Heart left ventricle (tissue), 16 donors: Measurements from ENCODE around the gene LOXHD1. TPM values are rescaled to one million over a fixed set of nuclear protein-coding genes. Genes with fewer than 3 reads are reported as not detected.
A peak's percentile ranks its signal among the peaks of the same experiment; 100 is the strongest.

Source experiments
- ATAC-seq, 4 donors: fragments of 200-7000 bp; cut with Tn5 transposase; one replicate each; pipeline ENCODE4 v1.9.1; 2020 to 2022; ENCODE audit warnings: moderate library complexity in 4 of 4, mild to moderate bottlenecking in 3 of 4, moderate number of reproducible peaks in 1 of 4
- DNase-seq, 5 donors: peaks; one replicate each; pipeline ENCODE4 v3.0.0-alpha.2; 2020
- H3K27ac ChIP-seq, 12 donors: fragments of 200-600 bp; sonication (generic) in 4 of 12; one replicate each; pipeline versions ENCODE4 v1.5.0 to v1.8.0; 2016 to 2022; ENCODE audit warnings: mild to moderate bottlenecking in 2 of 12
- H3K27me3 ChIP-seq, 9 donors: fragments of 200-600 bp; sonication (generic) in 2 of 9; one replicate each; pipeline versions ENCODE4 v1.5.1 to v1.8.0; 2016 to 2022; ENCODE audit warnings: mild to moderate bottlenecking in 3 of 9
- H3K36me3 ChIP-seq, 9 donors: fragments of 200-600 bp; sonication (generic) in 2 of 9; one replicate each; pipeline versions ENCODE4 v1.5.0 to v1.8.0; 2018 to 2022; ENCODE audit warnings: mild to moderate bottlenecking in 2 of 9
- H3K4me1 ChIP-seq, 12 donors: fragments of 200-600 bp; sonication (generic) in 4 of 12; one replicate each; pipeline versions ENCODE4 v1.5.0 to v1.8.0; 2016 to 2022; ENCODE audit warnings: mild to moderate bottlenecking in 3 of 12
- H3K4me3 ChIP-seq, 12 donors: fragments of 200-600 bp; sonication (generic) in 4 of 12; one replicate each; pipeline versions ENCODE4 v1.5.0 to v1.8.0; 2017 to 2022; ENCODE audit warnings: mild to moderate bottlenecking in 9 of 12, moderate library complexity in 4 of 12
- H3K9me3 ChIP-seq, 12 donors: fragments of 200-600 bp; sonication (generic) in 4 of 12; one replicate each; pipeline versions ENCODE4 v1.5.0 to v1.8.0; 2016 to 2022; ENCODE audit warnings: mild to moderate bottlenecking in 1 of 12
- CTCF ChIP-seq, 12 donors: fragments of 200-600 bp; sonication (generic) in 4 of 12; IDR thresholded peaks; one replicate each; pipeline versions ENCODE4 v1.5.0 to v1.8.0; 2018 to 2022; ENCODE audit warnings: antibody characterized with exemption in 12 of 12, mild to moderate bottlenecking in 5 of 12
- POLR2A ChIP-seq, 2 donors: fragments of 450-650 bp; IDR thresholded peaks; one replicate each; pipeline ENCODE4 v1.6.1; 2017; ENCODE audit warnings: antibody characterized with exemption in 2 of 2, mild to moderate bottlenecking in 2 of 2, moderate library complexity in 2 of 2
- WGBS, 4 donors: extraction: QIAGEN DNeasy Blood & Tissue Kit in 2 of 4; methylation state at CpG; one replicate each; pipeline versions ENCODE4 v1.1.5 to v1.1.7; 2013 to 2018; 5-methylcytosine and 5-hydroxymethylcytosine counted together
- intact Hi-C, 10 donors: fragments of 100-400 bp; cut with DNase I; formaldehyde crosslinking; loops; one replicate each; pipeline versions ENCODE4 v1.11.1 to v1.14.2; 2022
- polyA plus RNA-seq, 2 donors: library from polyadenylated mRNA; stranded (reverse); fragments of 200-250 nt; gene quantifications; one replicate each; pipeline ENCODE4 v1.2.3, GENCODE V29; 2013
- total RNA-seq, 9 donors: library from RNA; depleted of rRNA in 2 of 9; stranded (reverse); fragments of >200 nt in 2 of 9; fragmentation: NEBNext Ultra II Directional in 3 of 9; extraction: Animal tissue kit (Norgen Biotek cat#: 25700) in 3 of 9; gene quantifications; one replicate each; pipeline versions ENCODE4 v1.1.0 to v1.2.4, GENCODE V29; 2016 to 2023
- donor health status: ischemic (EF 13 %, LVEDD 7.1; RV severe dilation, severe dysfunction).
- donor health status: healthy with polysubstance abuse.
- donor health status: DM: no; HTN: yes; CAD: no.
- donor health status: DM: no; HTN: no; CAD: no.
- donor health status: ischemic (EF 25% LVEDD 6.9; RV normal size, moderate dysfunction).
- donor health status: ischemic (EF 25% LVEDD 5.7; RV mildly dilated, moderate dysfunction).
- donor health status: healthy.
- donor health status: DM: yes; HTN: yes; CAD: no.
- donor health status: ischemic (EF 35%, LVEDD 5.7; RV mildly dilated, moderate dysfunction).
- donor health status: nonischemic (EF 11% LVEDD 7.7; RV severe dilation, severe dysfunction).
- donor health status: DM: yes; HTN: yes; CAD: no.
- donor health status: PGD.
- donor health status: ischemic (EF 29% LVEDD 5.4; RV normal size, mild dysfunction).
- donor health status: nonischemic (EF 23%, LVEDD 6.1; RV moderate dilation, normal function).

LOXHD1 gene
- total and polyA plus RNA-seq, 11 donors: 0.19 to 1.9 (median 0.54) TPM

GRCh38 chr18:46668135-46668534, 11.1 kb upstream of the LOXHD1 start:
- WGBS, 4 donors: 74 to 79% (median 78%) methylated on average over 11 of the region's 11 CpGs
- no peak for ATAC-seq
- DNase-seq: no peak

GRCh38 chr18:46663539-46663938, 6.5 kb upstream of the LOXHD1 start:
- H3K36me3 ChIP-seq: no peaks in the 10 kb centered on the region
- no peak overlapping the region for H3K4me3 ChIP-seq
- H3K27ac ChIP-seq: no peak overlapping the region
- no peak for ATAC-seq
- H3K4me1 ChIP-seq: no peaks in the 10 kb centered on the region
- DNase-seq: no peak
- peaks cover 0 to 5% (median 0%) of the 10 kb centered on the region in 9 donors for H3K27me3 ChIP-seq
- WGBS, 4 donors: 90 to 98% (median 95%) methylated on average over 1 of the region's 1 CpG
- intact Hi-C loops: loop anchor here in 1 of 10 donors (5.0 kb wide), 1 partner anchor 501 kb away; no protein-coding TSS in a partner anchor
- no peaks in the 10 kb centered on the region for H3K9me3 ChIP-seq
- TF ChIP-seq POLR2A (IDR thresholded peaks at IDR 0.05) (no peak), CTCF (IDR thresholded peaks at IDR 0.05) (no peak)

More at GRCh38 chr18:46668135-46668534, 11.1 kb upstream of the LOXHD1 start:
- no peaks in the 10 kb centered on the region for H3K9me3 ChIP-seq
- H3K4me3 ChIP-seq: no peak overlapping the region
- H3K4me1 ChIP-seq: no peaks in the 10 kb centered on the region
- no peaks in the 10 kb centered on the region for H3K36me3 ChIP-seq
- no peak overlapping the region for H3K27ac ChIP-seq
- intact Hi-C loops: no loop called here
- H3K27me3 ChIP-seq: peaks cover 0 to 5% (median 0%) of the 10 kb centered on the region in 9 donors
- TF ChIP-seq CTCF (IDR thresholded peaks at IDR 0.05) (no peak), POLR2A (IDR thresholded peaks at IDR 0.05) (no peak)

GRCh38 chr18:46660957-46661749, 4.1 kb upstream of the LOXHD1 start:
- 70 to 79% (median 75%) methylated on average over 6 to 9 of the region's 9 CpGs for WGBS, 4 donors
- intact Hi-C loops: loop anchor here in 1 of 10 donors (5.0 kb wide), 1 partner anchor 499 kb away; no protein-coding TSS in a partner anchor
- H3K27me3 ChIP-seq: peaks cover 0 to under 1% (median 0%) of the 10 kb centered on the region in 9 donors
- no peaks in the 10 kb centered on the region for H3K4me1 ChIP-seq
- ATAC-seq (peak in 2 of 4 donors; percentile 32 to 36), DNase-seq (no peak)
- no peak overlapping the region for H3K4me3 ChIP-seq
- no peak for TF ChIP-seq POLR2A (IDR thresholded peaks at IDR 0.05)
- no peak for TF ChIP-seq CTCF (IDR thresholded peaks at IDR 0.05)
- H3K9me3 ChIP-seq: no peaks in the 10 kb centered on the region
- H3K27ac ChIP-seq: no peak overlapping the region
- no peaks in the 10 kb centered on the region for H3K36me3 ChIP-seq

DNA sequence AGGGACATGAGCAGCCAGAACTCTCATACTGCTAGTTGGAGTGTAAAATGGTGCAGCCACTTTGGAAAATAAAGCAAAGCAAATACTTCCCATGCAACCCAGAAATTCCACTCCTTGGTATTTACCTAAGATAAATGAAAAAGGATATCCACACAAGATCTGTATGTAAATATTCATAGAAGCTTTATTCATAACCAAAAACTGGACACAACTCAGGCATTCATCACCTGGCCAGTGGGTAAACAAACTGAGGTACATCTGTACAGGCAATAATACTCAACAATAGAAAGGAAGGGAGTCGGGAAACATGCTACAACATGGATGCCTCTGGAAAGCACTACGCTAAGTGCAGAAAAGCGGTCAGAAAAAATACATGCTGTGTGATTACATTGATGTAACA, 2.5 kb upstream of the LOXHD1 start:
- no peaks in the 10 kb centered on the region for H3K4me1 ChIP-seq
- TF ChIP-seq CTCF (IDR thresholded peaks at IDR 0.05) (no peak), POLR2A (IDR thresholded peaks at IDR 0.05) (no peak)
- no peak for ATAC-seq
- 87 to 93% (median 89%) methylated on average over 3 of the region's 3 CpGs for WGBS, 4 donors
- H3K27ac ChIP-seq: no peak overlapping the region
- intact Hi-C loops: loop anchor here (2.0 to 10.0 kb wide), 15 partner anchors 102 to 515 kb away; a partner anchor contains a TSS
- DNase-seq: no peak
- no peaks in the 10 kb centered on the region for H3K9me3 ChIP-seq
- no peaks in the 10 kb centered on the region for H3K27me3 ChIP-seq
- H3K36me3 ChIP-seq: no peaks in the 10 kb centered on the region
- H3K4me3 ChIP-seq: no peak overlapping the region
